H1 (cell line): ENCODE measurements around the gene L3MBTL4. TPM values are rescaled to one million over a fixed set of nuclear protein-coding genes. Genes with fewer than 3 reads are reported as not detected.

Experiments used
- CEBPB ChIP-seq: IDR thresholded peaks from 2 replicates; pipeline ENCODE4 v1.6.1; 2012; ENCODE audit warnings: low read depth, low read length
- CHD7 ChIP-seq: fragments of 300-600 bp; sonication (generic); IDR thresholded peaks from 2 replicates; pipeline ENCODE4 v1.7.1; 2012; ENCODE audit warnings: low read length, moderate library complexity, mild to moderate bottlenecking, inconsistent platforms; ENCODE audit not compliant: insufficient replicate concordance
- CREB1 ChIP-seq: IDR thresholded peaks from 2 replicates; pipeline ENCODE4 v1.6.1; 2012; ENCODE audit warnings: inconsistent platforms
- RAD21 ChIP-seq, 2 experiments: IDR thresholded peaks in 1 of 2; conservative IDR thresholded peaks in 1 of 2; 2 replicates each; pipeline ENCODE4 v1.6.1; 2011; ENCODE audit warnings: low read depth in 2 of 2, low read length in 2 of 2, improper control_type of control experiment in 1 of 2, inconsistent platforms in 1 of 2, mild to moderate bottlenecking in 1 of 2, moderate library complexity in 1 of 2
- polyA plus RNA-seq, 7 experiments: library from polyadenylated mRNA; depleted of rRNA in 3 of 7; stranded (reverse) in 5 of 7; unstranded in 2 of 7; fragments of >200 nt in 5 of 7; fragments of 200-250 nt in 2 of 7; gene quantifications; 1 replicate in 5 of 7; 2 replicates in 1 of 7; 4 replicates in 1 of 7; pipeline versions ENCODE4 v1.2.1 to v1.2.3, GENCODE V29; 2011 to 2013; ENCODE audit warnings: missing spikeins in 2 of 7, mixed read lengths in 2 of 7
- total RNA-seq: library from RNA; stranded (reverse); fragmentation: NEBNext Ultra II Directional; extraction: Animal tissue kit (Norgen Biotek cat#: 25700); gene quantifications from 2 replicates; pipeline ENCODE4 v1.2.1, GENCODE V29; 2021

Gene L3MBTL4
- total and polyA plus RNA-seq, 2 of the 8 experiments (the other 6 are each of a cell fraction or from before 2014, with no cell fraction given) = 1.0 to 2.1 TPM

DNA sequence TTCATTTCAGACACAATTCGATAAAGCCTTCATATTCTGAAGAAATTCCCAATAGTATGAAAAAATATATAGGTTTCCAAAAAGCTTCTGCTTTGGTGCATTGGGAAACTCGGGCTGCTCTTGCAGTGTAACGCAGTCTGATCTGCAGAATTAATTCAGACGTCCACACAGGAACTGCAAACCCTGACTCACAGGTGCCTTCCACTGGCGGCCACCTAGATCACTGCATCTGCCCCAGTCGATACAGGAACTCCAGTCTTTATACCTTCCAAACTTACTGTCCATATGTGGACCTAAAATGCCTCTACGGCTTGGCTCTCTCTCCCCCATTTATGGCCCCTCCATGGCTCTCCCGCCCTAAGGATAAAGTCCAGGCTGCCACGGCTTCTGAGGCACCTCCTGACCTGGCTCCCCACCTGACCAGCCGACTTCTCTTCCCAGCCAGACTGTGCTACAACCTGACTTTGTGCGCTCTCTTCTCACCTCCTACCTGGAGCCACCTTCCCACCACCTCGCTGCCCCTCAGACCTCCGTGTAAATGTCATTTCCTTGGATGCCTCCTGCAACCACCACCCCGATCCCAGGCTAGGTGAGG lies 39.7 kb downstream of the L3MBTL4 start (continued):
- TF ChIP-seq RAD21 (IDR thresholded peaks at IDR 0.05 in 1 of 2, conservative IDR thresholded peaks at IDR 0.05 in 1 of 2; ENCODE audit: low read depth in 2 of 2, low read length in 2 of 2) (no peak), CEBPB (no peak), CREB1 (no peak), CHD7 (no peak)
